ENCODE results near the gene HSPA4L. TPM values are rescaled to one million over a fixed set of nuclear protein-coding genes. Genes with fewer than 3 reads are reported as not detected.

HSPA4L gene
- total and polyA plus RNA-seq, 10 of the 15 experiments (the other 5 are each of a cell fraction or from before 2014, with no cell fraction given), result 8.6 to 40.5 (median 21.4) TPM

DNA sequence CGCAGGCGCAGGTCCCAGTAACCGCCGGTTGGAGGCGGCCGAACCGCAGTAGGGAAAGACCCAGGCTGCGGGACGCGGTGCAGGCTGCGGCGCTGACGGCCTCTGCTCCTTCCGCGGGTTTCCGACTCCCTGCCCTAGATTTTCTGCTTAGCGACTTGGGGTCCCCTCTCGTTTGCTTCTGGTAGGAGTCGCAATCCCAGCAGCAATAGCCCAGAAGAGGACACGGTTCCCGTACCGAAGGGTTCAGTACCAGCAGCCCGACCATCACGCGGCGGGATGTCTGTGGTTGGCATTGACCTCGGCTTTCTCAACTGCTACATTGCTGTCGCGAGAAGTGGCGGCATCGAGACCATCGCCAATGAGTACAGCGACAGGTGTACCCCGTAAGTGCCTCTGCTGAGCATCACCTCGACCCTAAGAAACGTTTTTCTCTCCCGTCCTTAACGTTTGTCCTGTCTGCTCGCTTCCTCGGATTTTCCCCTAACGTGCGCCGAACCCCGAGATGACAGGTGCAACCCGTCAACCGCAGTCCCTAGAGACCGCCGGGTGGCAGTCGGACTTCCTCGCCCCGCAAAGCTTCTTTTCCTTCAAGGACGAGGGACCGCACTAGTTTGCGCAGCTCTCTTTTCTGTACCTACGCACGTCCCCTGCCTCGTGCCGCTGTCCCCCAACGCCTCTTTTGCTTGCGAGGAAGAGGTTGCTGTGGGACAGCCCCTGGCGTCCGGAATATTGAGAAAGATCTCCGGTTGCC is at the start of gene HSPA4L (continued):
- TF ChIP-seq ATF2 (IDR thresholded peaks at IDR 0.05; ENCODE audit: low read length) (no peak), IRF4 (IDR thresholded peaks at IDR 0.05; ENCODE audit: low read depth, low read length) (no peak), RCOR1 (conservative IDR thresholded peaks at IDR 0.05; ENCODE audit: low read depth, low read length) (no peak), PAX5 (IDR thresholded peaks at IDR 0.05; ENCODE audit: borderline replicate concordance, low read depth, low read length) (0 out of 2 replicates have a peak, but pooled peaks have one; percentile 37), IRF5 (IDR thresholded peaks at IDR 0.05; ENCODE audit: borderline replicate concordance) (peak; percentile 75), NBN (IDR thresholded peaks at IDR 0.05) (peak; percentile 85; the same call in 1 of the 2 replicates), CBX5 (IDR thresholded peaks at IDR 0.05; ENCODE audit: low read depth) (peak; percentile 75; the same call in 1 of the 2 replicates), ZNF207 (IDR thresholded peaks at IDR 0.05; ENCODE audit: borderline replicate concordance) (0 out of 2 replicates have a peak, but pooled peaks have one; percentile 19), RELA (IDR thresholded peaks at IDR 0.05; ENCODE audit: borderline replicate concordance, partially characterized antibody) (no peak), SPI1 (IDR thresholded peaks at IDR 0.05; ENCODE audit: borderline replicate concordance, insufficient read depth, low read depth, low read length) (peak; percentile 31; the same call in 1 of the 2 replicates), SREBF1 (IDR thresholded peaks at IDR 0.05; ENCODE audit: low read length) (no peak), SRF (IDR thresholded peaks at IDR 0.05; ENCODE audit: low read depth in 2 of 2, low read length in 2 of 2) (no peak), POLR2A (IDR thresholded peaks at IDR 0.05; ENCODE audit: low read depth, low read length) (peak; percentile 80), KAT2A (conservative IDR thresholded peaks at IDR 0.05; ENCODE audit: control insufficient read depth, low read depth, low read length) (no peak), CHD2 (IDR thresholded peaks at IDR 0.05; ENCODE audit: borderline replicate concordance, low read depth, low read length) (peak; percentile 27; the same call in 1 of the 2 replicates), BACH1 (IDR thresholded peaks at IDR 0.05; ENCODE audit: borderline replicate concordance) (peak; percentile 53; the same call in 1 of the 2 replicates), RB1 (IDR thresholded peaks at IDR 0.05; ENCODE audit: borderline replicate concordance) (peak; percentile 41; the same call in 1 of the 2 replicates), NFXL1 (IDR thresholded peaks at IDR 0.05; ENCODE audit: borderline replicate concordance) (no peak), TCF3 (IDR thresholded peaks at IDR 0.05; ENCODE audit: borderline replicate concordance, insufficient read depth, low read depth, low read length) (peak; percentile 94), NR2C1 (IDR thresholded peaks at IDR 0.05) (no peak), GABPA (IDR thresholded peaks at IDR 0.05; ENCODE audit: low read depth) (no peak), CBFB (IDR thresholded peaks at IDR 0.05; ENCODE audit: low read depth) (peak; percentile 60; the same call in 1 of the 2 replicates)
- TF ChIP-seq, protein P1, sequence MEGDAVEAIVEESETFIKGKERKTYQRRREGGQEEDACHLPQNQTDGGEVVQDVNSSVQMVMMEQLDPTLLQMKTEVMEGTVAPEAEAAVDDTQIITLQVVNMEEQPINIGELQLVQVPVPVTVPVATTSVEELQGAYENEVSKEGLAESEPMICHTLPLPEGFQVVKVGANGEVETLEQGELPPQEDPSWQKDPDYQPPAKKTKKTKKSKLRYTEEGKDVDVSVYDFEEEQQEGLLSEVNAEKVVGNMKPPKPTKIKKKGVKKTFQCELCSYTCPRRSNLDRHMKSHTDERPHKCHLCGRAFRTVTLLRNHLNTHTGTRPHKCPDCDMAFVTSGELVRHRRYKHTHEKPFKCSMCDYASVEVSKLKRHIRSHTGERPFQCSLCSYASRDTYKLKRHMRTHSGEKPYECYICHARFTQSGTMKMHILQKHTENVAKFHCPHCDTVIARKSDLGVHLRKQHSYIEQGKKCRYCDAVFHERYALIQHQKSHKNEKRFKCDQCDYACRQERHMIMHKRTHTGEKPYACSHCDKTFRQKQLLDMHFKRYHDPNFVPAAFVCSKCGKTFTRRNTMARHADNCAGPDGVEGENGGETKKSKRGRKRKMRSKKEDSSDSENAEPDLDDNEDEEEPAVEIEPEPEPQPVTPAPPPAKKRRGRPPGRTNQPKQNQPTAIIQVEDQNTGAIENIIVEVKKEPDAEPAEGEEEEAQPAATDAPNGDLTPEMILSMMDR (IDR thresholded peaks at IDR 0.05 in 2 of 3, conservative IDR thresholded peaks at IDR 0.05 in 1 of 3; ENCODE audit: control insufficient read depth in 2 of 3, extremely low read depth in 1 of 3, insufficient read depth in 1 of 3, low read depth in 3 of 3, low read length in 3 of 3), result peak in 2 of 3 experiments; percentile 14 to 24; a peak in 2 of 6 replicates
- TF ChIP-seq, protein P2, sequence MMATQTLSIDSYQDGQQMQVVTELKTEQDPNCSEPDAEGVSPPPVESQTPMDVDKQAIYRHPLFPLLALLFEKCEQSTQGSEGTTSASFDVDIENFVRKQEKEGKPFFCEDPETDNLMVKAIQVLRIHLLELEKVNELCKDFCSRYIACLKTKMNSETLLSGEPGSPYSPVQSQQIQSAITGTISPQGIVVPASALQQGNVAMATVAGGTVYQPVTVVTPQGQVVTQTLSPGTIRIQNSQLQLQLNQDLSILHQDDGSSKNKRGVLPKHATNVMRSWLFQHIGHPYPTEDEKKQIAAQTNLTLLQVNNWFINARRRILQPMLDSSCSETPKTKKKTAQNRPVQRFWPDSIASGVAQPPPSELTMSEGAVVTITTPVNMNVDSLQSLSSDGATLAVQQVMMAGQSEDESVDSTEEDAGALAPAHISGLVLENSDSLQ (IDR thresholded peaks at IDR 0.05), result peak; percentile 69
